Cerebellar cortex (tissue), 1 donor: Measurements from ENCODE around the gene PTPRM.

ENCODE experiments used
- DNase-seq: peaks from one replicate; pipeline ENCODE4 v3.0.0-alpha.2; 2015; ENCODE audit warnings: low spot score

Gene PTPRM

GRCh38 chr18:7899078-7899477 lies 332.0 kb downstream of the PTPRM start:
- no peak for DNase-seq

GRCh38 chr18:7900091-7900490 lies 333.0 kb downstream of the PTPRM start:
- DNase-seq, result no peak

- DNase-seq, result no peak
Measured at GRCh38 chr18:7901657-7902056, 334.5 kb downstream of the PTPRM start.

GRCh38 chr18:7902399-7902839 lies 335.3 kb downstream of the PTPRM start:
- DNase-seq, result no peak

- DNase-seq, result no peak
Measured at GRCh38 chr18:7904529-7904928, 337.4 kb downstream of the PTPRM start.

GRCh38 chr18:7908681-7909299 lies 341.7 kb downstream of the PTPRM start:
- DNase-seq, result peak; percentile 2

- no peak for DNase-seq
Measured at GRCh38 chr18:7914834-7915670, 347.9 kb downstream of the PTPRM start.

- no peak for DNase-seq
Measured at GRCh38 chr18:7918701-7919100, 351.6 kb downstream of the PTPRM start.

- DNase-seq, result no peak
Measured at GRCh38 chr18:7919565-7919964, 352.4 kb downstream of the PTPRM start.

GRCh38 chr18:7921938-7922587 lies 354.9 kb downstream of the PTPRM start:
- DNase-seq, result no peak

GRCh38 chr18:7923105-7923504 lies 356.0 kb downstream of the PTPRM start:
- no peak for DNase-seq

- no peak for DNase-seq
Measured at GRCh38 chr18:7924616-7925015, 357.5 kb downstream of the PTPRM start.

GRCh38 chr18:7926526-7926925 lies 359.4 kb downstream of the PTPRM start:
- no peak for DNase-seq

GRCh38 chr18:7927119-7927518 lies 360.0 kb downstream of the PTPRM start:
- no peak for DNase-seq

GRCh38 chr18:7931763-7932162 lies 364.6 kb downstream of the PTPRM start:
- DNase-seq, result no peak

GRCh38 chr18:7937268-7937667 lies 370.2 kb downstream of the PTPRM start:
- no peak for DNase-seq

GRCh38 chr18:7939521-7939920 lies 372.4 kb downstream of the PTPRM start:
- no peak for DNase-seq

- no peak for DNase-seq
Measured at GRCh38 chr18:7940379-7940778, 373.3 kb downstream of the PTPRM start.

- DNase-seq, result no peak
Measured at GRCh38 chr18:7940971-7941370, 373.9 kb downstream of the PTPRM start.

- DNase-seq, result peak; percentile 25
Measured at GRCh38 chr18:7941533-7941932, 374.4 kb downstream of the PTPRM start.

- DNase-seq, result no peak
Measured at GRCh38 chr18:7945882-7946281, 378.8 kb downstream of the PTPRM start.

- DNase-seq, result no peak
Measured at GRCh38 chr18:7946734-7947377, 379.7 kb downstream of the PTPRM start.
